Measurements from ENCODE around the gene BCL7A.
"Not testable (repeated sequence)": the region's sequence is repeated elsewhere in the genome, so short reads cannot be mapped to it uniquely, and the experiment has no call there.

BCL7A gene

DNA sequence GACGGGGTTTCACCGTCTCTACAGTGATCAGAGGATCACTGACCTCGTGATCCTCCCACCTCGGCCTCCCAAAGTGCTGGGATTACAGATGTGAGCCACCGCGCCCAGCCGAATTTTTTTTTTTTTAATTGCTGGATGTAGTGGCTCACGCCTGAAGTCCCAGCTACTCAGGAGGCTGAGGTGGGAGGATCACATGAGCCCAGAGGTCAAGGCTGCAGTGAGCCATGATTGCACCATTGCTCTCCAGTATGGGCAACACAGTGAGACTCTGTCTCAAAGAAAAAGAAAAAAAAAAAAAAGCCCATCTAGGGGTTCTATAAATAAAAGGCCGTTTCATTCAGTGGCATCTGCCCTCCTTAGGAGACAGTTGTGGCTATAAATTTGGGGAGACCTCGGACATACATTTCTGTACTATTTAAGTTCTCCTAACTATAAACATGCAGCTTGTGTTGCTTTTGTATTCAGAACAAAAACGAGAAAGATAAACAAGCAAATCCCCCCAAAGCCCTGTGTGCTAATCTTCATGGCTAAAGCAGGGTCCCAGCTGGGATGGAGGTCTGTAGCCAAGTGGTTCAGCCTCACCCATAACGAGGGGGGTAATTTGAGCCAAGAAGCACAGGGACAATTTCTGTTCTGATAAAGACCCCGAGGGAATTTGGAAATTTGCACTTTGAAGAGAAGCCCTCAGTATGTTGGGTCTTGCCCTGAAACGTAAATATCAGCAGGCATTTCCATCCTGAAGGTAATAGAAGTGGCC, 35.0 kb upstream of the BCL7A start:
- H3K4me1 ChIP-seq (ENCODE audit: insufficient read depth, low read length, poor library complexity, severe bottlenecking): peaks cover 6% of the 10 kb centered on the region
- no peak for TF ChIP-seq EZH2phosphoT487 (IDR thresholded peaks at IDR 0.05; ENCODE audit: borderline replicate concordance)
- TF ChIP-seq, protein P1, sequence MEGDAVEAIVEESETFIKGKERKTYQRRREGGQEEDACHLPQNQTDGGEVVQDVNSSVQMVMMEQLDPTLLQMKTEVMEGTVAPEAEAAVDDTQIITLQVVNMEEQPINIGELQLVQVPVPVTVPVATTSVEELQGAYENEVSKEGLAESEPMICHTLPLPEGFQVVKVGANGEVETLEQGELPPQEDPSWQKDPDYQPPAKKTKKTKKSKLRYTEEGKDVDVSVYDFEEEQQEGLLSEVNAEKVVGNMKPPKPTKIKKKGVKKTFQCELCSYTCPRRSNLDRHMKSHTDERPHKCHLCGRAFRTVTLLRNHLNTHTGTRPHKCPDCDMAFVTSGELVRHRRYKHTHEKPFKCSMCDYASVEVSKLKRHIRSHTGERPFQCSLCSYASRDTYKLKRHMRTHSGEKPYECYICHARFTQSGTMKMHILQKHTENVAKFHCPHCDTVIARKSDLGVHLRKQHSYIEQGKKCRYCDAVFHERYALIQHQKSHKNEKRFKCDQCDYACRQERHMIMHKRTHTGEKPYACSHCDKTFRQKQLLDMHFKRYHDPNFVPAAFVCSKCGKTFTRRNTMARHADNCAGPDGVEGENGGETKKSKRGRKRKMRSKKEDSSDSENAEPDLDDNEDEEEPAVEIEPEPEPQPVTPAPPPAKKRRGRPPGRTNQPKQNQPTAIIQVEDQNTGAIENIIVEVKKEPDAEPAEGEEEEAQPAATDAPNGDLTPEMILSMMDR (conservative IDR thresholded peaks at IDR 0.05; ENCODE audit: low read length): no peak

DNA sequence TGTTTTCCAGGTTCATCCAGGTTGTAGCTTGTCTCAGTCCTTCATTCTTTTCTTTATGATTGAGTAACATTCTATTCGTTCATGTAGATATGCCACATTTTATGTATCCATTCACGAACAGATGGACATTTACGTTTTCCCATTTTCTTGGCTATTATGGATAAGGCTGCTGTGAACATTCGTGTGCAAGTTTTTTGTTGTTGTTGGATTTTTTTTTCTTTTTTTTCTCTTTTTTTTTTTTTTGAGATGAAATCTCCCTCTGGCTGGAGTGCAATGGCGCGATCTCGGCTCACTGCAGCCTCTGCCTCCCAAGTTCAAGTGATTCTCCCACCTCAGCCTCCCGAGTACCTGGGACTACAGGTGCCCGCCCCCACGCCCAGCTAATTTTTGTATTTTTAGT, 33.2 kb upstream of the BCL7A start:
- not testable (repeated sequence) for H3K36me3 ChIP-seq (ENCODE audit: insufficient read depth, low read length); H3K27me3 ChIP-seq (ENCODE audit: insufficient read depth, low read length, poor library complexity, severe bottlenecking); H2AFZ ChIP-seq (ENCODE audit: low read length); H3K4me2 ChIP-seq (ENCODE audit: low read depth, low read length, poor library complexity, severe bottlenecking); H3K9ac ChIP-seq (ENCODE audit: low read depth, low read length, poor library complexity, severe bottlenecking); H3K4me3 ChIP-seq (ENCODE audit: low read length, poor library complexity, severe bottlenecking); H4K20me1 ChIP-seq (ENCODE audit: insufficient read depth, low read length, poor library complexity, severe bottlenecking); H3K9me3 ChIP-seq (ENCODE audit: insufficient read depth, low read depth, low read length); H3K9me2 ChIP-seq (replicated peaks; ENCODE audit: low read depth, low read length); H3F3A ChIP-seq (ENCODE audit: low read depth); H3K4me1 ChIP-seq (ENCODE audit: insufficient read depth, low read length, poor library complexity, severe bottlenecking); H3K79me2 ChIP-seq (ENCODE audit: insufficient read depth, low read length)

More for the DNA sequence above, 35.0 kb upstream of the BCL7A start:
- H2AFZ ChIP-seq (ENCODE audit: low read length): no peak overlapping the region
- H3K9me2 ChIP-seq (replicated peaks; ENCODE audit: low read depth, low read length): no peaks in the 10 kb centered on the region
- H3K4me3 ChIP-seq (ENCODE audit: low read length, poor library complexity, severe bottlenecking): no peak overlapping the region
- H3K4me2 ChIP-seq (ENCODE audit: low read depth, low read length, poor library complexity, severe bottlenecking): no peak overlapping the region
- H3K9ac ChIP-seq (ENCODE audit: low read depth, low read length, poor library complexity, severe bottlenecking): no peak overlapping the region
- no peaks in the 10 kb centered on the region for H3F3A ChIP-seq (ENCODE audit: low read depth)
- H3K36me3 ChIP-seq (ENCODE audit: insufficient read depth, low read length): no peaks in the 10 kb centered on the region
- no peaks in the 10 kb centered on the region for H3K79me2 ChIP-seq (ENCODE audit: insufficient read depth, low read length)
- H4K20me1 ChIP-seq (ENCODE audit: insufficient read depth, low read length, poor library complexity, severe bottlenecking): no peaks in the 10 kb centered on the region
- no peaks in the 10 kb centered on the region for H3K27me3 ChIP-seq (ENCODE audit: insufficient read depth, low read length, poor library complexity, severe bottlenecking)
- no peaks in the 10 kb centered on the region for H3K9me3 ChIP-seq (ENCODE audit: insufficient read depth, low read depth, low read length)

- H3K4me1 ChIP-seq (ENCODE audit: insufficient read depth, low read length, poor library complexity, severe bottlenecking): no peaks in the 10 kb centered on the region
- H3K27me3 ChIP-seq (ENCODE audit: insufficient read depth, low read length, poor library complexity, severe bottlenecking): no peaks in the 10 kb centered on the region
- H3K79me2 ChIP-seq (ENCODE audit: insufficient read depth, low read length): no peaks in the 10 kb centered on the region
- H2AFZ ChIP-seq (ENCODE audit: low read length): no peak overlapping the region
- no peaks in the 10 kb centered on the region for H4K20me1 ChIP-seq (ENCODE audit: insufficient read depth, low read length, poor library complexity, severe bottlenecking)
- no peaks in the 10 kb centered on the region for H3K36me3 ChIP-seq (ENCODE audit: insufficient read depth, low read length)
- no peaks in the 10 kb centered on the region for H3F3A ChIP-seq (ENCODE audit: low read depth)
- H3K9me2 ChIP-seq (replicated peaks; ENCODE audit: low read depth, low read length): no peaks in the 10 kb centered on the region
- H3K9ac ChIP-seq (ENCODE audit: low read depth, low read length, poor library complexity, severe bottlenecking): no peak overlapping the region
- no peak for TF ChIP-seq EZH2phosphoT487 (IDR thresholded peaks at IDR 0.05; ENCODE audit: borderline replicate concordance)
- TF ChIP-seq, protein P1 (conservative IDR thresholded peaks at IDR 0.05; ENCODE audit: low read length): no peak
- H3K9me3 ChIP-seq (ENCODE audit: insufficient read depth, low read depth, low read length): no peaks in the 10 kb centered on the region
- no peak overlapping the region for H3K4me2 ChIP-seq (ENCODE audit: low read depth, low read length, poor library complexity, severe bottlenecking)
- H3K4me3 ChIP-seq (ENCODE audit: low read length, poor library complexity, severe bottlenecking): no peak overlapping the region
Measured at GRCh38 chr12:121989276-121990113, 32.2 kb upstream of the BCL7A start.
